PFSK-1 (cell line): Measurements from ENCODE around the gene ZNF592.

Experiments
- FOXP2 ChIP-seq: optimal IDR thresholded peaks from 2 replicates; pipeline ENCODE3; 2011; ENCODE audit warnings: borderline replicate concordance, control low read depth, inconsistent platforms; ENCODE audit not compliant: insufficient read depth; ENCODE audit errors: extremely low read length, extremely low read depth
- POLR2AphosphoS5 ChIP-seq: IDR thresholded peaks from 2 replicates; pipeline ENCODE4 v1.6.1; 2012; ENCODE audit warnings: low read depth, mild to moderate bottlenecking, control low read depth, low read length, moderate library complexity
- SIN3A ChIP-seq: IDR thresholded peaks from 2 replicates; pipeline ENCODE4 v1.6.1; 2012; ENCODE audit warnings: mild to moderate bottlenecking, low read length, moderate library complexity, borderline replicate concordance; ENCODE audit not compliant: insufficient read depth
- TAF1 ChIP-seq: IDR thresholded peaks from 2 replicates; pipeline ENCODE4 v1.6.1; 2012; ENCODE audit warnings: low read length, control low read depth, borderline replicate concordance; ENCODE audit not compliant: insufficient read depth
- TF ChIP-seq, protein P1 (sequence below), 2 experiments: IDR thresholded peaks; 2 replicates each; pipeline versions ENCODE4 v1.6.1 to v1.8.0; 2011 to 2012; ENCODE audit warnings: low read depth in 2 of 2, low read length in 2 of 2, control low read depth in 1 of 2, inconsistent platforms in 1 of 2, mild to moderate bottlenecking in 1 of 2, moderate library complexity in 1 of 2; ENCODE audit not compliant: insufficient read depth in 1 of 2

- no peak for TF ChIP-seq POLR2AphosphoS5
- TF ChIP-seq, protein P1, sequence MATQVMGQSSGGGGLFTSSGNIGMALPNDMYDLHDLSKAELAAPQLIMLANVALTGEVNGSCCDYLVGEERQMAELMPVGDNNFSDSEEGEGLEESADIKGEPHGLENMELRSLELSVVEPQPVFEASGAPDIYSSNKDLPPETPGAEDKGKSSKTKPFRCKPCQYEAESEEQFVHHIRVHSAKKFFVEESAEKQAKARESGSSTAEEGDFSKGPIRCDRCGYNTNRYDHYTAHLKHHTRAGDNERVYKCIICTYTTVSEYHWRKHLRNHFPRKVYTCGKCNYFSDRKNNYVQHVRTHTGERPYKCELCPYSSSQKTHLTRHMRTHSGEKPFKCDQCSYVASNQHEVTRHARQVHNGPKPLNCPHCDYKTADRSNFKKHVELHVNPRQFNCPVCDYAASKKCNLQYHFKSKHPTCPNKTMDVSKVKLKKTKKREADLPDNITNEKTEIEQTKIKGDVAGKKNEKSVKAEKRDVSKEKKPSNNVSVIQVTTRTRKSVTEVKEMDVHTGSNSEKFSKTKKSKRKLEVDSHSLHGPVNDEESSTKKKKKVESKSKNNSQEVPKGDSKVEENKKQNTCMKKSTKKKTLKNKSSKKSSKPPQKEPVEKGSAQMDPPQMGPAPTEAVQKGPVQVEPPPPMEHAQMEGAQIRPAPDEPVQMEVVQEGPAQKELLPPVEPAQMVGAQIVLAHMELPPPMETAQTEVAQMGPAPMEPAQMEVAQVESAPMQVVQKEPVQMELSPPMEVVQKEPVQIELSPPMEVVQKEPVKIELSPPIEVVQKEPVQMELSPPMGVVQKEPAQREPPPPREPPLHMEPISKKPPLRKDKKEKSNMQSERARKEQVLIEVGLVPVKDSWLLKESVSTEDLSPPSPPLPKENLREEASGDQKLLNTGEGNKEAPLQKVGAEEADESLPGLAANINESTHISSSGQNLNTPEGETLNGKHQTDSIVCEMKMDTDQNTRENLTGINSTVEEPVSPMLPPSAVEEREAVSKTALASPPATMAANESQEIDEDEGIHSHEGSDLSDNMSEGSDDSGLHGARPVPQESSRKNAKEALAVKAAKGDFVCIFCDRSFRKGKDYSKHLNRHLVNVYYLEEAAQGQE (IDR thresholded peaks at IDR 0.05; ENCODE audit: insufficient read depth in 1 of 2, low read depth in 2 of 2, low read length in 2 of 2) = no peak
- TF ChIP-seq SIN3A = no peak
- no peak for TF ChIP-seq TAF1
- TF ChIP-seq FOXP2 = no peak
Observed at GRCh38 chr15:84823282-84823878, 75.0 kb downstream of the ZNF592 start.
